Central memory CD4-positive, alpha-beta T cell (primary cell): ENCODE data around the gene TEKT3.

Experiments
- DNase-seq: peaks from one replicate; pipeline ENCODE4 v3.0.0; 2022

The TEKT3 gene

GRCh38 chr17:15290605-15291004 lies 50.8 kb downstream of the TEKT3 start:
- no peak for DNase-seq

- no peak for DNase-seq
Observed at GRCh38 chr17:15289285-15290183, 51.9 kb downstream of the TEKT3 start.

GRCh38 chr17:15288859-15289258 lies 52.5 kb downstream of the TEKT3 start:
- DNase-seq: no peak

- DNase-seq: no peak
Observed at GRCh38 chr17:15287538-15288267, 53.7 kb downstream of the TEKT3 start.

- DNase-seq: no peak
Observed at GRCh38 chr17:15285466-15285865, 55.9 kb downstream of the TEKT3 start.

- no peak for DNase-seq
Observed at GRCh38 chr17:15284537-15284936, 56.9 kb downstream of the TEKT3 start.

GRCh38 chr17:15284107-15284506 lies 57.3 kb downstream of the TEKT3 start:
- DNase-seq: no peak

- DNase-seq: no peak
Observed at GRCh38 chr17:15281909-15282308, 59.5 kb downstream of the TEKT3 start.

- no peak for DNase-seq
Observed at GRCh38 chr17:15278924-15279477, 62.4 kb downstream of the TEKT3 start.

GRCh38 chr17:15278380-15278779 lies 63.0 kb downstream of the TEKT3 start:
- DNase-seq: no peak

- DNase-seq: no peak
Observed at GRCh38 chr17:15274017-15274416, 67.4 kb downstream of the TEKT3 start.

GRCh38 chr17:15273141-15273793 lies 68.1 kb downstream of the TEKT3 start:
- DNase-seq: no peak

GRCh38 chr17:15271741-15272140 lies 69.7 kb downstream of the TEKT3 start:
- no peak for DNase-seq

GRCh38 chr17:15270628-15271381 lies 70.6 kb downstream of the TEKT3 start:
- no peak for DNase-seq

- DNase-seq: no peak
Observed at GRCh38 chr17:15269780-15270089, 71.7 kb downstream of the TEKT3 start.

- DNase-seq: no peak
Observed at GRCh38 chr17:15269087-15269779, 72.2 kb downstream of the TEKT3 start.

GRCh38 chr17:15268461-15268860 lies 72.9 kb downstream of the TEKT3 start:
- DNase-seq: no peak

GRCh38 chr17:15267996-15268395 lies 73.4 kb downstream of the TEKT3 start:
- no peak for DNase-seq

GRCh38 chr17:15266325-15267125 lies 74.9 kb downstream of the TEKT3 start:
- DNase-seq: no peak

- no peak for DNase-seq
Observed at GRCh38 chr17:15265131-15265530, 76.3 kb downstream of the TEKT3 start, which contains the start of gene PMP22. TSS of gene PMP22 (minus strand) at chr17:15265326. CDS start at chr17:15260727, 4,599 bp downstream.

GRCh38 chr17:15264542-15264941 lies 76.9 kb downstream of the TEKT3 start:
- DNase-seq: no peak
